D721Med (cell line): ENCODE data around the gene SOX18.

ENCODE experiments used
- DNase-seq: peaks from one replicate; pipeline ENCODE4 v3.0.0; 2011; ENCODE audit warnings: low spot score; ENCODE audit not compliant: insufficient read length
- FAIRE-seq: peaks from 2 replicates; lab custom pipeline; 2011; peaks lifted over from hg19 to GRCh38; lab: Jason Lieb, UNC
- TF ChIP-seq, protein P1 (sequence below): IDR thresholded peaks from 2 replicates; pipeline ENCODE4 v1.5.1; 2012; ENCODE audit warnings: mild to moderate bottlenecking, control low read depth; ENCODE audit not compliant: insufficient read depth; ENCODE audit errors: missing control alignments

The SOX18 gene

DNA sequence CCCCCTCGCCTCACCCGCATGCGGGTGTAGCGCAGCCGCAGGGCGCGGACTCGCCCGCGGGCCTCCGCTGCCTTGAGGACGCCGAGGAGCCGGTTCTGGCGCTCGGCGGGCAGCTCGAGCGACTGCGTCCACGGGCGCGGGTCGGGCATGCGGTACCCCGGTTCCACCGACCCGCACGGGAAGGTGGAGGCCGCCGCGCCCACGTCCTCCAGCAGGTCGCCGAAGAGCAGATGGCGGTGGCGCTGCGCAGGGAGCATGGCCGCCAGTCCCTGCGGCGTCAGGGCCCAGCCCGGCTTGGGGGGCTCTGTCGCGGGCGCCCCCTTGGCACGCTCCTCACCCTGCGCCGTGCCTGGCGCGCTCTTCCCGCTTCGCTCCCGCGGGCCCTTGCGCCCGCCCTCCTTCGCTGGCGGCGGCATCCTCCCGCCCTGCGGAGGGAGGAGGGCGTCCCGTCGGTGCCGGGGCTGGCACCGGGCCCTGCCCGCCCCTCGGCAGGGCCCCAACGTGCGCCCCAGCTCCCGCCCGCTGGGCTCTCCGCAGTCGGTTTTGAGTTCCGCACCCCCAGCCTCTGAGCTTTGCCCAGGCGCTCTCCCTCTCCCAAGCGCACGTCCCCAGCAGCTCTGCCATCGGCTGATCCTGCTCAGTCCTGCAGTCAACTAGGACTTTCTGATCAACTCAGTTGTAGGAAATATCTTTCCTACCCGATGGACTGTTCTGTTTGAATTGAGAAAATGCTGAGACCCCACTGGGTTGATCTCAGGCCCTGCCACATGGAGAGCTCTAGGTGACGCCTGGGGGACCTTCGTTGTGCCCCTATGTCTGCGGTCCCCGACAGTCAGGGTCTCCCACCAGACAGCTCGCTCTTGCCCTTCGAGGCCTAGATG lies 34.6 kb upstream of the SOX18 start, which contains the start of gene LKAAEAR1:
TSS of gene LKAAEAR1 (minus strand) at position 595 of the 881 bp plus-strand sequence. CDS start at position 416, 179 bp downstream.
- DNase-seq (no peak), FAIRE-seq (no peak)
- TF ChIP-seq, protein P1, sequence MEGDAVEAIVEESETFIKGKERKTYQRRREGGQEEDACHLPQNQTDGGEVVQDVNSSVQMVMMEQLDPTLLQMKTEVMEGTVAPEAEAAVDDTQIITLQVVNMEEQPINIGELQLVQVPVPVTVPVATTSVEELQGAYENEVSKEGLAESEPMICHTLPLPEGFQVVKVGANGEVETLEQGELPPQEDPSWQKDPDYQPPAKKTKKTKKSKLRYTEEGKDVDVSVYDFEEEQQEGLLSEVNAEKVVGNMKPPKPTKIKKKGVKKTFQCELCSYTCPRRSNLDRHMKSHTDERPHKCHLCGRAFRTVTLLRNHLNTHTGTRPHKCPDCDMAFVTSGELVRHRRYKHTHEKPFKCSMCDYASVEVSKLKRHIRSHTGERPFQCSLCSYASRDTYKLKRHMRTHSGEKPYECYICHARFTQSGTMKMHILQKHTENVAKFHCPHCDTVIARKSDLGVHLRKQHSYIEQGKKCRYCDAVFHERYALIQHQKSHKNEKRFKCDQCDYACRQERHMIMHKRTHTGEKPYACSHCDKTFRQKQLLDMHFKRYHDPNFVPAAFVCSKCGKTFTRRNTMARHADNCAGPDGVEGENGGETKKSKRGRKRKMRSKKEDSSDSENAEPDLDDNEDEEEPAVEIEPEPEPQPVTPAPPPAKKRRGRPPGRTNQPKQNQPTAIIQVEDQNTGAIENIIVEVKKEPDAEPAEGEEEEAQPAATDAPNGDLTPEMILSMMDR: no peak

DNA sequence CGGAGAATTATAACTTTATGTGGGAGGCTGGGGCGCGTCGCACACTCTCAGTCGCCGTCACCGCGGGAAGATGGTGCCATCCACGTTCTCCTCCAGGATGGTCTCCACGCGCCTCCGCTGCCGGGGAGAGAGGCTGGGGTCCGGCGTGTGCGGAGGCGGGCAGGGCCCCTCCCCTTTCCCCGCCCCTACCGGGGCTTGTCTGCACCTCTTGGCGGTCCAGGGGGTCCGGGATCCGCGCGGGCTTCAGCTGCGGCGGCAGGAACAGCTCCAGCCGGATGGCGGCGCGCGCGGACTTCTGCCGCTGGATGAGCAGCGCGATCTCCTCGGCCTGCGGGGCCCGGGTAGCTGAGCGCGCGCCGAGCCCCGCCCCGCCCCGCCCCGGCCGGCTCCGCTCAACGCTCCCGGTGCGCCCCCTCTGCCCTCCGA lies 34.0 kb upstream of the SOX18 start:
- DNase-seq: peak; percentile 62
- FAIRE-seq: no peak
- TF ChIP-seq, protein P1: peak; percentile 68

DNA sequence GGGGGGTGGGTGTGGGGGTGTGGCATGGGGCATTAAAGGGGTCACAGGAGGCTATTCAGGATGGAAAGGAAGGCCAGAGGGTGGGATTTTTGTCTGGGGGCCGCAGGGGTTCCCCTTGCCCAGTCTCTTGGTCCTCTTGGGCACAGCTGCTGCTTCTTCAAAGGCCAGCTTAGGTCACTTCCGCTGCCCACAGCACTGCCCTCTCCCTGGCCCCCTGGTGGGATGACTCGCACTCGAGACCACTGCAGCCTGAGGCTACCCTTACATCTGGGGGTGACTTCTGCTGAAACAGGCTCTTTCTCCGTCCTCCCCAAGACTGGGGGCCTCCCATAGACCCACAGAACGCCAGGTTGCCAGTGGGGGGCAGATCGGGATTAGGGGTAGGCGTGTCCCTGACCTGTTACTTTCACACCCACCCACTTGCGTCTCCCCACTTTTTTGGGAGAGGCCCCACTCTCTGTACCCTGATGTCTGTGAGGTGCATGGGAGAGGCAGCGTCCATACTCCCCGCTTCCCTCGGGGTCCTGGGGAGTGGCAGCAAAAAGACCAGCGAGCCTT lies 33.5 kb upstream of the SOX18 start:
- TF ChIP-seq, protein P1: no peak
- FAIRE-seq: no peak
- no peak for DNase-seq

DNA sequence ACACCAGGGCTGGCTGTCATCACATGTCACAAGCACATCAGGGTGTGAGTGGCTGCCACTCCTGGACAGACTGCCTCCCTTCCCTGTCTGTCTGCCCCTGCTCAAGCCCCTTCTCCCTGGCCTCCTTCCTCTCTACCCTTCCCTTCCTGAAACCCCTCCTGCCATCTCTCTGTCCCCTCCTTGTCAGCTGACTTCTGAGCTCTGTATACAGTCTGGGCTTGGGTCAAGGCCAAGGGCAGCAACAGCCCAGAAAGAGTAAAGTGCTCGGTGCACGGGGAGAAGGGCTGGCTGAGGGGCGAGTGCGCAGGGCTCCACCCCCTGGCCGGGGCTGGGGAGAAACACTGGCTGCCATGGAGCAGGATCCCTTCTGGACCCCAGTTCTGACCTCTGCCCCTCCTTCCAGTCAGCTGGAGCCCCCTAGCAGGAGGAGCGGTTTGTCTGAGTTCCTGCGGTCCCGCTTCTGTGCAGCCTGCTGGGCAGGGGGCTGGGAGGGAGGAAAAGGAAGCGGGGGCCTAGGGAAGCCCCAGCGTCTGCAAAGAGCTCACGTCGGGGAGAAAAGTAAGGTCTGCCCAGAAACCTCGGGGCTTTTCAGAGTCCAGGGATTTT lies 32.8 kb upstream of the SOX18 start:
- TF ChIP-seq, protein P1: no peak
- no peak for FAIRE-seq
- no peak for DNase-seq

DNA sequence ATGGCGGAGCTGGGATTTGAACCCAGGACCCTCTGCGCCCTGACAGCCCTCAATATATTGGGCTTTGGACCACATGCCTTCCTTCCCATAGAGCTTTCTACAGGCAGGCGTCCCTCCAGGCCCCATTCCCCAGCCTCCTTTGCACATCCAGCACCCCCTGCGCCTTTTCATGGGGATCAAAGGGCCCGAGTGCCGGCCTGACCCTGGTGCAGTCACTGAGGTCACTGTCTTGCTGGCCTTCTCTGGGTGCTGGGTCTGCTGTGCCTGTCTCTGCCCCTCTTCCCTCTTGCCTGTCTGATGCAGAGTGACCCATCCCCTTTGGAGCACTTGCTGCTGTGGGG lies 32.2 kb upstream of the SOX18 start:
- TF ChIP-seq, protein P1: no peak
- FAIRE-seq: no peak
- no peak for DNase-seq

DNA sequence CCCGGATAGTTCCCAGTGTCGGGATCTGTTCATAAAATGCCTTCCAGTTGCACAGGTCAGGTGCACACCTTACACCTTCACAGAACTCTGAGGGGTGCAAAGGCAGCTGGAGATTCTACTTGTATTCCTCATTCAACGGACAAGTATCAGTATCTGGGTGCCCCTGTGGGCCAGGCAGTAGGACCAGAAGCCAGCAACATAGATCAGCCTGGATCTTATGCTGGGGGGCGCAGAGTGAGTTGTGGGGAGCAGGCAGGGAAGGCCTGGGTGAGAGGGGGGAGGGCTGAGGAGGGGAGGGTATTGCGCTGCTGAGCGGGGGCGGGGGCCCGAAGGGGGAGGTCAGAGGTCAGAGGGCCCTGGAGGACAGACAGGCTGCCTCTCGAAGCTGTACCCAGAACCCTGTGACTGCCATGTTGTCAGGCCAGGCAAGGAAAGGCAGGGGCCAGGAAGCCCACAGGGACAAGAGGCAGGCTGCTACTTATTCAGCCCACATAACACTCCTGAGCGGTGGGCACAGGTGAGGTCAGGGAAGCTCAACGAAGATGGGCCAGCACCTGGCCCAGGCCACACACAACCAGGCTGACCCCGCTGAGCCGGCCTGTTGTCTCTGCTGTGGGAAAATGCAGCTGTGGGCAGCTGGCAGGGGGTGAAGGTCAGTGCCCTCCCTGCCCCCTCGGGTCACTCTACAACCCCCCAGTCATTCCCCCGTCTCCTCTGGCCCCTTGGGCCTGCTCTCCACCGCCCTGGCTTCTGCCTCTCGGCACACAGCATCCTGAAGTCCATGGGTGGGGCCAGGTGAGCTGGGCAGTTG lies 31.6 kb upstream of the SOX18 start:
- DNase-seq (no peak), FAIRE-seq (no peak)
- TF ChIP-seq, protein P1: no peak
